Mesenchymal stem cell (in vitro differentiated cells and primary cell): ENCODE results near the gene CCNF.

ENCODE experiments used
- DNase-seq: peaks from one replicate; pipeline ENCODE4 v3.0.0-alpha.2; 2013
- H2AFZ ChIP-seq: one replicate; pipeline ENCODE4 v1.6.1; 2013; ENCODE audit warnings: low read depth, mild to moderate bottlenecking, control low read depth, inconsistent platforms, low read length, moderate library complexity
- H2AK5ac ChIP-seq: 2 replicates; pipeline ENCODE4 v1.6.1; 2013; ENCODE audit warnings: low read length, moderate library complexity, mild to moderate bottlenecking, inconsistent platforms; ENCODE audit not compliant: severe bottlenecking
- H2BK120ac ChIP-seq: one replicate; pipeline ENCODE4 v1.6.1; 2013; ENCODE audit warnings: low read depth, mild to moderate bottlenecking, inconsistent platforms, low read length, moderate library complexity
- H2BK12ac ChIP-seq, 2 experiments: one replicate each; pipeline ENCODE4 v1.6.1; 2013; ENCODE audit warnings: inconsistent platforms in 2 of 2, low read length in 2 of 2, mild to moderate bottlenecking in 2 of 2, moderate library complexity in 2 of 2, control low read depth in 1 of 2
- H2BK15ac ChIP-seq: one replicate; pipeline ENCODE4 v1.6.1; 2013; ENCODE audit warnings: mild to moderate bottlenecking, low read depth, inconsistent platforms; ENCODE audit not compliant: poor library complexity, severe bottlenecking
- H2BK5ac ChIP-seq: 2 replicates; pipeline ENCODE4 v1.6.1; 2013; ENCODE audit warnings: low read depth, mild to moderate bottlenecking, low read length, control low read depth, inconsistent platforms; ENCODE audit not compliant: poor library complexity, severe bottlenecking
- H3K14ac ChIP-seq, 2 experiments: one replicate each; pipeline ENCODE4 v1.6.1; 2013; ENCODE audit warnings: inconsistent platforms in 2 of 2, low read length in 2 of 2, control low read depth in 1 of 2, mild to moderate bottlenecking in 1 of 2, moderate library complexity in 1 of 2
- H3K18ac ChIP-seq, 2 experiments: one replicate each; pipeline ENCODE4 v1.6.1; 2013; ENCODE audit warnings: inconsistent platforms in 2 of 2, low read length in 2 of 2, control low read depth in 1 of 2, low read depth in 1 of 2, mild to moderate bottlenecking in 1 of 2
- H3K23ac ChIP-seq, 2 experiments: one replicate each; pipeline ENCODE4 v1.6.1; 2013; ENCODE audit warnings: inconsistent platforms in 2 of 2, low read length in 2 of 2, mild to moderate bottlenecking in 2 of 2, moderate library complexity in 2 of 2, control low read depth in 1 of 2
- H3K27ac ChIP-seq: 2 replicates; pipeline ENCODE4 v1.5.1; 2013; ENCODE audit warnings: mild to moderate bottlenecking, moderate library complexity, low read length, control low read depth, inconsistent platforms; ENCODE audit not compliant: poor library complexity, severe bottlenecking
- H3K27me3 ChIP-seq, 2 experiments: 2 replicates each; pipeline versions ENCODE4 v1.6.1 to v1.7.0; 2013; ENCODE audit warnings: low read length in 2 of 2, mild to moderate bottlenecking in 2 of 2, moderate library complexity in 2 of 2, control low read depth in 1 of 2, inconsistent platforms in 1 of 2; ENCODE audit not compliant: control insufficient read depth in 1 of 2, insufficient read depth in 1 of 2
- H3K36me3 ChIP-seq, 2 experiments: 2 replicates each; pipeline versions ENCODE4 v1.6.1 to v1.7.0; 2013; ENCODE audit warnings: low read length in 2 of 2, control low read depth in 1 of 2, inconsistent platforms in 1 of 2, low read depth in 1 of 2, mild to moderate bottlenecking in 1 of 2; ENCODE audit not compliant: insufficient read depth in 2 of 2, control insufficient read depth in 1 of 2
- H3K4ac ChIP-seq, 2 experiments: one replicate each; pipeline ENCODE4 v1.6.1; 2013; ENCODE audit warnings: inconsistent platforms in 2 of 2, low read length in 2 of 2, mild to moderate bottlenecking in 2 of 2, moderate library complexity in 2 of 2, control low read depth in 1 of 2, low read depth in 1 of 2
- H3K4me1 ChIP-seq: 2 replicates; pipeline ENCODE4 v1.6.1; 2013; ENCODE audit warnings: low read depth, low read length, control low read depth; ENCODE audit not compliant: control insufficient read depth, insufficient read depth
- H3K4me2 ChIP-seq: 2 replicates; pipeline ENCODE4 v1.6.1; 2013; ENCODE audit warnings: low read length, mild to moderate bottlenecking, inconsistent platforms; ENCODE audit not compliant: poor library complexity, severe bottlenecking
- H3K4me3 ChIP-seq, 2 experiments: 2 replicates each; pipeline versions ENCODE4 v1.5.1 to v1.7.0; 2013; ENCODE audit warnings: low read length in 2 of 2, mild to moderate bottlenecking in 2 of 2, control low read depth in 1 of 2, low read depth in 1 of 2; ENCODE audit not compliant: insufficient read depth in 1 of 2
- H3K79me1 ChIP-seq: replicated peaks from 2 replicates; pipeline ENCODE4 v1.6.1; 2013; ENCODE audit warnings: mild to moderate bottlenecking, control low read depth, low read length, inconsistent platforms; ENCODE audit not compliant: poor library complexity, severe bottlenecking
- H3K9ac ChIP-seq: 2 replicates; pipeline ENCODE4 v1.7.0; 2013; ENCODE audit warnings: mild to moderate bottlenecking, low read length, moderate library complexity
- H3K9me3 ChIP-seq: 2 replicates; pipeline ENCODE4 v1.7.0; 2013; ENCODE audit warnings: mild to moderate bottlenecking, low read length; ENCODE audit not compliant: control insufficient read depth
- H4K8ac ChIP-seq: one replicate; pipeline ENCODE4 v1.6.1; 2013; ENCODE audit warnings: inconsistent platforms, mild to moderate bottlenecking, low read length, moderate library complexity
- H4K91ac ChIP-seq: one replicate; pipeline ENCODE4 v1.6.1; 2013; ENCODE audit warnings: mild to moderate bottlenecking, low read length, inconsistent platforms
- WGBS: methylation state at CpG from one replicate; pipeline ENCODE4 v1.1.7; 2013; ENCODE audit warnings: mixed read lengths; 5-methylcytosine and 5-hydroxymethylcytosine counted together

CCNF gene

DNA sequence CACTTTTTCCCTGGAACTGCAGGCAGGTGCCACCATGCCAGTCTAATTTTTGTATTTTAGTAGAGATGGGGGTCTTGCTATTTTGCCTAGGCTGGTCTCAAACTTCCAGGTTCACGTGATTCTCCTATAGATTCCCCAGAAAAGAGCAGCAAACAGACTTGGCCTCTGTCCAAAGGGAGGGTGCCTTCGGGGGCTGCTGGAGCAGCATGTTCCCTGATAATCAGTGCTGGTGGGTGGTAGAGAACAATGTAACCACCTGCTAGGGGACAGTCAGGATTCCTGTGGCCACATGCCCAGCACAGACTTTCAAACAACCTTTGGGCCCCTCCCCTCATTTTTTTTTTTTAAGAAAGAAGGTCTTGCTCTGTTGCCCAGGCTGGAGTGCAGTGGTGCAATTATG lies 14.2 kb upstream of the CCNF start:
- no peak for DNase-seq
- H3K27ac ChIP-seq: no peak overlapping the region
- no peak overlapping the region for H2BK15ac ChIP-seq
- no peaks in the 10 kb centered on the region for H3K4me1 ChIP-seq
- no peak overlapping the region for H4K91ac ChIP-seq
- no peak overlapping the region for H3K23ac ChIP-seq
- H3K18ac ChIP-seq: no peak overlapping the region
- peaks cover 8 to 36% of the 10 kb centered on the region in 2 experiments for H3K27me3 ChIP-seq
- H3K4ac ChIP-seq: no peak overlapping the region
- H3K36me3 ChIP-seq: no peaks in the 10 kb centered on the region
- no peak overlapping the region for H2AK5ac ChIP-seq
- no peak overlapping the region for H2BK120ac ChIP-seq
- H3K4me2 ChIP-seq: no peak overlapping the region
- H3K14ac ChIP-seq: no peak overlapping the region
- H3K9me3 ChIP-seq: no peaks in the 10 kb centered on the region
- WGBS: 94% methylated on average over 2 of the region's 2 CpGs
- H3K9ac ChIP-seq: no peak overlapping the region
- H2BK12ac ChIP-seq: no peak overlapping the region
- H2BK5ac ChIP-seq: no peak overlapping the region
- H3K4me3 ChIP-seq: no peak overlapping the region
- H2AFZ ChIP-seq: no peak overlapping the region
- H3K79me1 ChIP-seq: no peaks in the 10 kb centered on the region
- no peak overlapping the region for H4K8ac ChIP-seq

DNA sequence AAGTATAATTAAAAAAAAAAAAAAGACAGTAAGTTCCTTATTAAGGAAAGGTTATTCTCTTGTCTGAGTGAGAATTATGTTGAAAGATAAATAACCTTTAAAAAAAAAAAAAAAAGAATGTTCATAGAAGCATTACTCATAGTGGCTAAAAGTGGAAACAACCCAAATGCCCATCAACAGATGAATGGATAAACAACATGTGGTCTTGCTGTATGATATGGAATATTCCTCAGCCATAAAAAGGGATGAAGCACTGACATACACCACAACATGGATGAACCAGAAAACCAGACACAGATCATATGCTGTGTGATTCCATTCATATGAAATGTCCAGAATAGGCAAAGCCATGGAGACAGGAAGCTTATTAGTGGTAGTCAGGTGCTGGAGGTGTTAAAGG lies 9.2 kb upstream of the CCNF start:
- Histone ChIP-seq H3K4me3 (no peak overlapping the region), H2BK15ac (no peak overlapping the region), H2AK5ac (no peak overlapping the region), H3K4me1 (no peaks in the 10 kb centered on the region), H2BK12ac (no peak overlapping the region), H3K27me3 (peaks cover 16 to 25% of the 10 kb centered on the region in 2 experiments), H3K9me3 (no peaks in the 10 kb centered on the region), H3K79me1 (no peaks in the 10 kb centered on the region), H3K27ac (no peak overlapping the region), H3K4ac (no peak overlapping the region), H4K91ac (no peak overlapping the region), H3K18ac (no peak overlapping the region), H3K4me2 (no peak overlapping the region), H3K14ac (no peak overlapping the region), H3K23ac (no peak overlapping the region), H4K8ac (no peak overlapping the region), H3K9ac (no peak overlapping the region), H2BK5ac (no peak overlapping the region), H3K36me3 (no peaks in the 10 kb centered on the region), H2BK120ac (no peak overlapping the region), H2AFZ (no peak overlapping the region)
- peak; percentile 26 for DNase-seq

DNA sequence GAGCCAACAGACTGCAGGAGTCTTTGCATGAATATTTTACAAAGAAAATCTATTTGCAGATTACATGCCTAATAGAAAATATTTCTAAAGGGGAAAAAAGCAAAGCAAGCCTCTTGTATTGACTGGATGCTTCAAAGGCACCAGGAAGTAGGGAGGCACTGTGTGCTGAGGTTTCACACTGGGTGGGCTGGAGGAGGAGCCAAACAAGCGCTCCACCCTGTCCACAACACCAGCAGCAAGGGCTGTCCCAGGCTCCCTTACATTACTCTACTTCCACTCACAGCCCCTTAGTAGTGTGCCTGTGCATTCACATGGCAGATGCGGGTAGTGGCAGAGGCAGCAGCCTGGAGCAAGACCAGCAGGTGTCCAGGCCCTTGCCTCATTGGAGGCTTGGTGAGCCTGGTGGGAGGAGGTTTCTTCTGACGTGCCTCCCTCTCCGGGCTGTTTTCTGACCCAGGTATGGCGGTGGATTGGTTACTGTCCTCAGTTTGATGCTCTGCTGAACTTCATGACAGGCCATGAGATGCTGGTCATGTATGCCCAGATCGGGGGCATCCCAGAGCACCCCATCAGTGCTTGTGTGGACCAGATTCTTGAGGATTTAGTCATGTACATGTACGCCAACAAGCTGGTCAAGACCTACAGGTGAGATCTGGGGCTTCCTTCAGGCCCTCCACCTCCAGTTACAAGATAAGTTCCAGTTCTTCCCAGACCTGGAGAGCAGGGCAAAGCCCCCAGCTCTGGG lies 7.0 kb upstream of the CCNF start:
- Histone ChIP-seq H3K9me3 (no peaks in the 10 kb centered on the region), H3K27ac (no peak overlapping the region), H3K18ac (no peak overlapping the region), H4K8ac (no peak overlapping the region), H3K79me1 (no peaks in the 10 kb centered on the region), H3K14ac (no peak overlapping the region), H2BK15ac (no peak overlapping the region), H3K9ac (no peak overlapping the region), H3K4ac (no peak overlapping the region), H3K27me3 (peaks cover 13 to 17% of the 10 kb centered on the region in 2 experiments), H2BK120ac (no peak overlapping the region), H3K4me1 (no peaks in the 10 kb centered on the region), H3K23ac (no peak overlapping the region), H4K91ac (no peak overlapping the region), H3K36me3 (no peaks in the 10 kb centered on the region), H2BK5ac (no peak overlapping the region), H3K4me2 (no peak overlapping the region), H2AFZ (no peak overlapping the region), H3K4me3 (no peak overlapping the region), H2BK12ac (no peak overlapping the region), H2AK5ac (no peak overlapping the region)
- 90% methylated on average over 7 of the region's 7 CpGs for WGBS
- DNase-seq: no peak

DNA sequence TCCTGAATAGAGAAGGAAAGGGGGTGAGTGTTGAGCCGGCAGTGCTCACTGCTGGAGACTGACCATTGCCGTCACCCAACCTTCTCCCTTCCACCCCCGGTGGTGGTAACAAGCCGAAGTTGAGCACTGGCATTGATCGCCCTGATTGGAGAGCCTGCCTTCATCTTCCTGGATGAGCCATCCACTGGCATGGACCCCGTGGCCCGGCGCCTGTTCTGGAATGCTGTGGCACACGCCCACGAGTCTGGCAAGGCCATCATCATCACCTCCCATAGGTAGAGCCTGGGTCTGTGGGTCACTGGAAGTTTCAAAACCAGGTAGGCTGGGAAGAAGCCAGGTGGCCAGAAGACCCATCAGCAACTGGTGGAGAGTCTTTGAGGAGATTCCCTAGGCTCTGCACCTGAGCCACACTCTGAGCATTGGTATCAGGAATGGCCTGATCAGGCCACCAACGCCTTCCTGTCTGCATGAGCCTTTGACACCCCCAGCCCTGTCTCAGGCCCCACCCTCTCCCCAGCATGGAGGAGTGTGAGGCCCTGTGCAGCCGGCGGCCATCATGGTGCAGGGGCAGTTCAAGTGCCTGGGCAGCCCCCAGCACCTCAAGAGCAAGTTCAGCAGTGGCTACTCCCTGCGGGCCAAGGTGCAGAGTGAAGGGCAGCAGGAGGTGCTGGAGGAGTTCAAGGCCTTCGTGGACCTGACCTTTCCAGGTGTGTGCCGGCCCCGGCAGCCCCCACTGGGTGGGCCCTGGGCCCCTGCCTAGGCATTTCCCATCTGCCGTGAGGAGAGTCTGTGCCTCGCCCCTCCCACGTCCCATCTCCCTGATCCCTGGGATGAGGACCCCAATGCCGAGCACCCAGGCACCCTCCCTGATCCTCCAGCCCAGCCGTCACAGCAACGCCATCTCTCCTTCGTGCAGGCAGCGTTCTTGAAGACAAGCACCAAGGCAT lies 4.9 kb upstream of the CCNF start:
- no peaks in the 10 kb centered on the region for H3K36me3 ChIP-seq
- no peak overlapping the region for H4K8ac ChIP-seq
- H2AK5ac ChIP-seq: no peak overlapping the region
- no peak overlapping the region for H3K23ac ChIP-seq
- H3K9me3 ChIP-seq: no peaks in the 10 kb centered on the region
- no peak overlapping the region for H3K4me3 ChIP-seq
- no peak overlapping the region for H3K18ac ChIP-seq
- no peak overlapping the region for H3K4me2 ChIP-seq
- H2AFZ ChIP-seq: no peak overlapping the region
- no peak overlapping the region for H2BK15ac ChIP-seq
- peaks cover 9% of the 10 kb centered on the region for H3K4me1 ChIP-seq
- H3K27me3 ChIP-seq: peaks cover 13 to 17% of the 10 kb centered on the region in 2 experiments
- H4K91ac ChIP-seq: peak overlapping the region; percentile 49
- no peak overlapping the region for H2BK12ac ChIP-seq
- no peak overlapping the region for H3K9ac ChIP-seq
- 92% methylated on average over 24 of the region's 25 CpGs for WGBS
- no peak overlapping the region for H2BK5ac ChIP-seq
- no peak overlapping the region for H2BK120ac ChIP-seq
- H3K27ac ChIP-seq: no peak overlapping the region
- no peak overlapping the region for H3K14ac ChIP-seq
- H3K4ac ChIP-seq: no peak overlapping the region
- no peak for DNase-seq
- H3K79me1 ChIP-seq: peaks cover 3% of the 10 kb centered on the region
